Fibroblast of mammary gland (primary cell): Measurements from ENCODE around the gene TCF7L2.

Source experiments
- DNase-seq: peaks from one replicate; pipeline ENCODE4 v3.0.0-alpha.2; 2010; ENCODE audit warnings: low read depth
- H3K4me3 ChIP-seq: 2 replicates; pipeline ENCODE4 v1.5.1; 2011; ENCODE audit warnings: low read depth, mild to moderate bottlenecking, low read length, moderate library complexity; ENCODE audit not compliant: control insufficient read depth
- TF ChIP-seq, protein P1 (sequence below): conservative IDR thresholded peaks from 2 replicates; pipeline ENCODE4 v1.5.1; 2011; ENCODE audit warnings: low read depth, low read length, inconsistent platforms; ENCODE audit not compliant: control insufficient read depth, insufficient read depth

TCF7L2 gene

DNA sequence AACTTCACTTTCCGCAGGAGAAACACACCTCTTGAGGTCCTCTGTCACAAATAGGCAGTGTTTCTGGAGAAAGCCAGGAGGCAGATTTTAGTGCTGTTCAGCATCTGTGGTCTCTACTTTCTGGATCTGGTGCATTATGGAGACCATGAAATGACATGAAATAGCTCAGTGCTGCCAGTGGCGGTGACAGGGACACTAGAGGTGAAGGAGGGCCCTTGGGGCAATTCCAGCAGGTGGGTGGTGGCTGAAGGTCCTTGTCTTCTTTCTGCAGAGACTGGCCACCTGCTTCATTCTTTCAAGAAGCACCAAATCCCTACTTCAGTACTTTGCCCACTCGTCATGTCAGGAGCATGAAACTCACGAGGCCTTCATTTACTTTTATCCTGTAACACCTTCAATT is 135.7 kb downstream of the TCF7L2 start:
- TF ChIP-seq, protein P1, sequence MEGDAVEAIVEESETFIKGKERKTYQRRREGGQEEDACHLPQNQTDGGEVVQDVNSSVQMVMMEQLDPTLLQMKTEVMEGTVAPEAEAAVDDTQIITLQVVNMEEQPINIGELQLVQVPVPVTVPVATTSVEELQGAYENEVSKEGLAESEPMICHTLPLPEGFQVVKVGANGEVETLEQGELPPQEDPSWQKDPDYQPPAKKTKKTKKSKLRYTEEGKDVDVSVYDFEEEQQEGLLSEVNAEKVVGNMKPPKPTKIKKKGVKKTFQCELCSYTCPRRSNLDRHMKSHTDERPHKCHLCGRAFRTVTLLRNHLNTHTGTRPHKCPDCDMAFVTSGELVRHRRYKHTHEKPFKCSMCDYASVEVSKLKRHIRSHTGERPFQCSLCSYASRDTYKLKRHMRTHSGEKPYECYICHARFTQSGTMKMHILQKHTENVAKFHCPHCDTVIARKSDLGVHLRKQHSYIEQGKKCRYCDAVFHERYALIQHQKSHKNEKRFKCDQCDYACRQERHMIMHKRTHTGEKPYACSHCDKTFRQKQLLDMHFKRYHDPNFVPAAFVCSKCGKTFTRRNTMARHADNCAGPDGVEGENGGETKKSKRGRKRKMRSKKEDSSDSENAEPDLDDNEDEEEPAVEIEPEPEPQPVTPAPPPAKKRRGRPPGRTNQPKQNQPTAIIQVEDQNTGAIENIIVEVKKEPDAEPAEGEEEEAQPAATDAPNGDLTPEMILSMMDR = no peak
- no peak for DNase-seq
- H3K4me3 ChIP-seq = no peak overlapping the region

DNA sequence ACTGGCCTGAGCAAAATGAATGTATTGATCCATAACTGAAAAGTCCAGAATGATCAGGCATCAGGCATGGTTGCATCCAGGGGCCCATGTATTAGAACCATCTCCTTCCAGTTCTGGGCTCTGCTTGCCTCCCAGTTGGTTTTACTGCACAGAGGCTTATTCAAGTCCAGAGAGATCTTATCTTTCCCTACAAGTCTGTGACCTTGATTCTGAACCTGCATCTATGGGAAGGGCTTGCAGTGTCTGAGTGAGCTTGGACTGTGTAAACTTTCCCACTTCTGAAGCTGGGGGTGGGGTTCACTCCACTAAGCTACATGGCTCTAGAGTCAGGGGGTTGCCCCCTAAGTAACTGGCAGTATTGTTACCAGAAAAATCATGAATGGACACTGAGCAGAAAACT is 136.2 kb downstream of the TCF7L2 start:
- no peak overlapping the region for H3K4me3 ChIP-seq
- TF ChIP-seq, protein P1 = no peak
- DNase-seq = no peak

DNA sequence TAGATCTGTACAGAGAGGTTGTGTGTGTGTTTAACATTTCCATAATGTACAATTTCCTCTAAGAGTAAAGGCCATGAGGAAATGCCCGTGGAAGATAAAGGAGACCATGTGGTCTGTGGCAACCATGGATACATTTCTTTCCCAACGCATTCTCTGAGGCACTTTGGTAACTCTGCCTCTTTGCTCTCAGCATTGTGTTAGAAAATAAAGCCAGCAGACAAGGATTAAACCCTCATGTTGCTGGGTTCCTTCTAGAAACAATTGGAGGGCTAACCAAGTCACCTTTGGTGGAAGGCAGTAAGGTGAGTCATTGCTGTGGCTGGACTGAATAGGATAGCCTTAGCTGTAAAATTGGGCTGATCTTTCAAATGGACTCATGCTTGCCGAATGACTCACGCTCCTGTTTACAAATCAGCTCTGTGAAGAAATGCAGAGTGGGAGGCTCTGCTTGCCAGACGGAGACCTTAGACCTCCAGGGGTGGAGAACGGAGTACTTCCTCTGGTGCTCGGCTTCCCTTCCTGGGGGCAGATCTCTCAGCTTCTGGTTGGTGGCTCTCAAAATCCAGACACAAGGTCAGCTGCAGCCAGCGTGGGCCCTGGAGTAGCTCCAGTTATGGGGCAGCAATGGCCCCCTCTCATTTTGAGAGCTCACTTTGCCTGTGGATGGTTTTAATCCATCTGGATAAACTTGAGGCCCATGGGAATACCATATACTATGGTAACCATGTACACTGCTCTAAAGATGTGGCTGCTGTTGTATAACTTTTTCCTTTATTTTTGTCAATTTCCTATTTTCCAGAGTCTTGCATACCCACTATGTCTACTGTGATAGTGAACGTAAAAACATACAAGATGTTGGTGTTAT is 137.3 kb downstream of the TCF7L2 start:
- peak; percentile 100 for DNase-seq
- H3K4me3 ChIP-seq = no peak overlapping the region
- TF ChIP-seq, protein P1 = no peak

DNA sequence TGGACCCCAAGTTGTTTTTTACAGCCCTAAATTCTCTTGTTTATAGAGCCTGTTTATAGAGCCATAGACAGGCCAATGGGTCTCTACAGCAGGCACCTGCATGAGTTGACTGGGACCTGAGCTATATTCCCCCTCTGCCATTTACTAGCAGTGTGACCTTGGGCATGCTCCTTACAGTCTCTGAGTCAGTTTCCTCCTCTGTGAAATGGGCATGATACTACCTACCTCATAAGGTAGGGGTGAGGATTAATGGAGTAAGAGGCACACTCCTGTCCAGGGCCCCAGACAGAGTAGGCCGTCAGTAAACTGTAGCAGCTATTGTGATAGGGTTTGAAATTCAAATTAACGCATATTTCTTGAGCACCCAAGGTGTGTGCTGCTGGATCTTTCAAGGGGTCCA is 138.1 kb downstream of the TCF7L2 start:
- no peak overlapping the region for H3K4me3 ChIP-seq
- no peak for DNase-seq
- TF ChIP-seq, protein P1 = no peak

DNA sequence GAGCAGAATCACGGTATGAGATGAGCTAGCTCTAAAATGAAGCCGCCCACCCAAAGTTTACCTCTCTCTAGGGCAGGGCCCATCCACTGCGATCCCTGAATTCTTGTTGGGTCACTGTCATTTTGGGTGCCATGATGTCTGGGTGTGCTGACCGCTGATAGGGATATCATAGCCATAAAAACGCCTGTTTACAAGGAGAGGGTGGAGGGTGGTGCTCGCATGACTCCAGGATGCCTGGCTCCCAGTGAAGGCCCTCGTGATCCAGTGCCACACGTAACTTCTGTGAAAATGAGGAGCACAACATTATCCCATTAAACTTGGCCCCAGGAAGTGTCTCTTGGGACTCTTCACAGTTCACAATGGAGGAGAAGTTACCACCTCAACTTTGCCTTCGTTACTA is 139.5 kb downstream of the TCF7L2 start:
- TF ChIP-seq, protein P1 = no peak
- H3K4me3 ChIP-seq = no peak overlapping the region
- no peak for DNase-seq

DNA sequence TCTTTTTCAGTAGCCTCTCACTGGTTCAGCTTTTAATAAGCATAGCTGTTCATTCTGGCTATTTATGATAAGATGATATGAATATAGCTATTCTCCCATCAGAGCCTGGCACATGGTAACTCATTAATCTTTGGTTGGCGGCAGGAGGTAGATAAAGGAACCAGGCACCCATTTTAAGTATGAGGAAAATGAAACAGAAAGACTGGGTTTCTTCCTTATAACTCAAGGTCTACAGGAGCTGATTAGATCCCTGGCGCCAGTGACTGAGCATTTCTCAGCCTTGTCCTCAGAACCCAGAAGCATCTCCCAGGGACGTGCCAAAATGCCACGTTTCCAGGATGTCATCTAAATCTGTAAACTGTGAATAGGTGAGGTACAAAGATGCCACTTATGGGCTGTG is 141.9 kb downstream of the TCF7L2 start:
- no peak overlapping the region for H3K4me3 ChIP-seq
- no peak for DNase-seq
- TF ChIP-seq, protein P1 = no peak
